ENCODE data around the gene RAP2B. TPM values are rescaled to one million over a fixed set of nuclear protein-coding genes. Genes with fewer than 3 reads are reported as not detected.

Gene RAP2B
- polyA plus RNA-seq, 1 donor from 2014 or later: 3.9 TPM

DNA sequence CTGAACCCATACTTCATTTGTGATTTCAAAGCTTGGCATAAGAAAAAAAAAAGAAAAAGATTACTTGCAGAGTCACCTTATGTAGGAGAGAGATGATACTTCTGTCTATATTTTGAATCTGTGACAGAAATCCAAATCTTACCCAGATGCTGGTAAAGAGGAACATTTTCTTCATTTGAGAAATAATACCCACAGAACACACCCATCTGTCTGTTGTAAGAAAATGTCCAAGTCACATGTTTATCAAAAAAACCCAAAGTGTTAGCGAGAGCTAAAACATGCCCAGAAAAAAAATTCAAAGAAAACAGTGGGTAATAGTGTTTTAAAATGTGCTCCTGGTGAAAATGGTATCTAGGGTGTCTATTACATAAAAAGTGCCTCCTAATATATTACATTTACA lies 18.0 kb upstream of the RAP2B start:
- Histone ChIP-seq H3K27ac (ENCODE audit: low read length) (no peak overlapping the region), H3K79me2 (replicated peaks; ENCODE audit: insufficient read depth, low read length) (no peaks in the 10 kb centered on the region), H3K9ac (ENCODE audit: low read length) (no peak overlapping the region), H3K9me3 (ENCODE audit: low read length) (no peaks in the 10 kb centered on the region), H3K27me3 (ENCODE audit: insufficient read depth, low read depth, low read length) (no peaks in the 10 kb centered on the region), H3K9me2 (ENCODE audit: insufficient read depth, low read length) (no peaks in the 10 kb centered on the region), H3K36me3 (ENCODE audit: insufficient read depth, low read length) (no peaks in the 10 kb centered on the region), H3K4me3 (ENCODE audit: low read length) (no peak overlapping the region), H3F3A (ENCODE audit: insufficient read depth, low read length, poor library complexity, severe bottlenecking) (no peaks in the 10 kb centered on the region), H2AFZ (ENCODE audit: low read depth, low read length) (no peak overlapping the region), H3K4me2 (ENCODE audit: low read length) (no peak overlapping the region), H4K20me1 (ENCODE audit: insufficient read depth) (no peaks in the 10 kb centered on the region)
- TF ChIP-seq, protein P1, sequence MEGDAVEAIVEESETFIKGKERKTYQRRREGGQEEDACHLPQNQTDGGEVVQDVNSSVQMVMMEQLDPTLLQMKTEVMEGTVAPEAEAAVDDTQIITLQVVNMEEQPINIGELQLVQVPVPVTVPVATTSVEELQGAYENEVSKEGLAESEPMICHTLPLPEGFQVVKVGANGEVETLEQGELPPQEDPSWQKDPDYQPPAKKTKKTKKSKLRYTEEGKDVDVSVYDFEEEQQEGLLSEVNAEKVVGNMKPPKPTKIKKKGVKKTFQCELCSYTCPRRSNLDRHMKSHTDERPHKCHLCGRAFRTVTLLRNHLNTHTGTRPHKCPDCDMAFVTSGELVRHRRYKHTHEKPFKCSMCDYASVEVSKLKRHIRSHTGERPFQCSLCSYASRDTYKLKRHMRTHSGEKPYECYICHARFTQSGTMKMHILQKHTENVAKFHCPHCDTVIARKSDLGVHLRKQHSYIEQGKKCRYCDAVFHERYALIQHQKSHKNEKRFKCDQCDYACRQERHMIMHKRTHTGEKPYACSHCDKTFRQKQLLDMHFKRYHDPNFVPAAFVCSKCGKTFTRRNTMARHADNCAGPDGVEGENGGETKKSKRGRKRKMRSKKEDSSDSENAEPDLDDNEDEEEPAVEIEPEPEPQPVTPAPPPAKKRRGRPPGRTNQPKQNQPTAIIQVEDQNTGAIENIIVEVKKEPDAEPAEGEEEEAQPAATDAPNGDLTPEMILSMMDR (IDR thresholded peaks at IDR 0.05; ENCODE audit: poor library complexity, severe bottlenecking): no peak
- TF ChIP-seq EP300 (conservative IDR thresholded peaks at IDR 0.05; ENCODE audit: poor library complexity, severe bottlenecking): no peak
- no peak for TF ChIP-seq EZH2 (IDR thresholded peaks at IDR 0.05; ENCODE audit: borderline replicate concordance, insufficient read depth, low read length, poor library complexity, severe bottlenecking)
- no peak for TF ChIP-seq SMC3 (conservative IDR thresholded peaks at IDR 0.05; ENCODE audit: poor library complexity)
- no peak for TF ChIP-seq RAD21 (conservative IDR thresholded peaks at IDR 0.05)
- no peak for TF ChIP-seq MXI1 (conservative IDR thresholded peaks at IDR 0.05; ENCODE audit: poor library complexity, severe bottlenecking)
- TF ChIP-seq, protein P2, sequence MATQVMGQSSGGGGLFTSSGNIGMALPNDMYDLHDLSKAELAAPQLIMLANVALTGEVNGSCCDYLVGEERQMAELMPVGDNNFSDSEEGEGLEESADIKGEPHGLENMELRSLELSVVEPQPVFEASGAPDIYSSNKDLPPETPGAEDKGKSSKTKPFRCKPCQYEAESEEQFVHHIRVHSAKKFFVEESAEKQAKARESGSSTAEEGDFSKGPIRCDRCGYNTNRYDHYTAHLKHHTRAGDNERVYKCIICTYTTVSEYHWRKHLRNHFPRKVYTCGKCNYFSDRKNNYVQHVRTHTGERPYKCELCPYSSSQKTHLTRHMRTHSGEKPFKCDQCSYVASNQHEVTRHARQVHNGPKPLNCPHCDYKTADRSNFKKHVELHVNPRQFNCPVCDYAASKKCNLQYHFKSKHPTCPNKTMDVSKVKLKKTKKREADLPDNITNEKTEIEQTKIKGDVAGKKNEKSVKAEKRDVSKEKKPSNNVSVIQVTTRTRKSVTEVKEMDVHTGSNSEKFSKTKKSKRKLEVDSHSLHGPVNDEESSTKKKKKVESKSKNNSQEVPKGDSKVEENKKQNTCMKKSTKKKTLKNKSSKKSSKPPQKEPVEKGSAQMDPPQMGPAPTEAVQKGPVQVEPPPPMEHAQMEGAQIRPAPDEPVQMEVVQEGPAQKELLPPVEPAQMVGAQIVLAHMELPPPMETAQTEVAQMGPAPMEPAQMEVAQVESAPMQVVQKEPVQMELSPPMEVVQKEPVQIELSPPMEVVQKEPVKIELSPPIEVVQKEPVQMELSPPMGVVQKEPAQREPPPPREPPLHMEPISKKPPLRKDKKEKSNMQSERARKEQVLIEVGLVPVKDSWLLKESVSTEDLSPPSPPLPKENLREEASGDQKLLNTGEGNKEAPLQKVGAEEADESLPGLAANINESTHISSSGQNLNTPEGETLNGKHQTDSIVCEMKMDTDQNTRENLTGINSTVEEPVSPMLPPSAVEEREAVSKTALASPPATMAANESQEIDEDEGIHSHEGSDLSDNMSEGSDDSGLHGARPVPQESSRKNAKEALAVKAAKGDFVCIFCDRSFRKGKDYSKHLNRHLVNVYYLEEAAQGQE (IDR thresholded peaks at IDR 0.05; ENCODE audit: borderline replicate concordance): no peak
- no peak for TF ChIP-seq TAF1 (IDR thresholded peaks at IDR 0.05; ENCODE audit: low read depth)
- TF ChIP-seq POLR2AphosphoS5 (IDR thresholded peaks at IDR 0.05): no peak

DNA sequence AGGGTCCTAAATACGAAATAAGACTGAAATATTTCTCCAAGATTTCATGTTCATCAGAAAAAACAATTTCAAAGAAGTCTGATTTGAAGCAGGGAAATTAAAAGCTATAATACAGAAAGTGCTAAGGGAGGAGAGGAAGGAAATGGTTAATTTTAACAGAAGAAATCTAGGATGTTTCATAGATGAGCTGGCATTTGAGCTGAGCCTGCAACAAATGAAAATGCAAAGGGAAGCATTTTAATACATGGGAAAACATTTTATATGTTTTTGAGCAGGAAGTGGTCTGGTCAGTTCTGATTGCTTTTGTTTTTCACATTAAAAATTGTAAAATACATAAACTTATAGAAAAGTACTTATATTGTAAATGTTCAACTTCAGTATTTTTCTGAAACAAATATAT lies 17.2 kb upstream of the RAP2B start:
- Histone ChIP-seq H3K4me3 (ENCODE audit: low read length) (no peak overlapping the region), H3K27me3 (ENCODE audit: insufficient read depth, low read depth, low read length) (no peaks in the 10 kb centered on the region), H3K9ac (ENCODE audit: low read length) (no peak overlapping the region), H3K27ac (ENCODE audit: low read length) (no peak overlapping the region), H2AFZ (ENCODE audit: low read depth, low read length) (no peak overlapping the region), H3K4me2 (ENCODE audit: low read length) (no peak overlapping the region), H3K9me2 (ENCODE audit: insufficient read depth, low read length) (no peaks in the 10 kb centered on the region), H3K9me3 (ENCODE audit: low read length) (no peaks in the 10 kb centered on the region), H4K20me1 (ENCODE audit: insufficient read depth) (no peaks in the 10 kb centered on the region), H3F3A (ENCODE audit: insufficient read depth, low read length, poor library complexity, severe bottlenecking) (no peaks in the 10 kb centered on the region), H3K36me3 (ENCODE audit: insufficient read depth, low read length) (no peaks in the 10 kb centered on the region), H3K79me2 (replicated peaks; ENCODE audit: insufficient read depth, low read length) (no peaks in the 10 kb centered on the region)
- TF ChIP-seq POLR2AphosphoS5 (IDR thresholded peaks at IDR 0.05) (no peak), RAD21 (conservative IDR thresholded peaks at IDR 0.05) (no peak), MXI1 (conservative IDR thresholded peaks at IDR 0.05; ENCODE audit: poor library complexity, severe bottlenecking) (no peak), EP300 (conservative IDR thresholded peaks at IDR 0.05; ENCODE audit: poor library complexity, severe bottlenecking) (no peak)
- TF ChIP-seq, protein P1 (IDR thresholded peaks at IDR 0.05; ENCODE audit: poor library complexity, severe bottlenecking): no peak
- TF ChIP-seq, protein P2 (IDR thresholded peaks at IDR 0.05; ENCODE audit: borderline replicate concordance): no peak

Measured in neural cell (in vitro differentiated cells).